Duodenal mucosa (tissue), 2 donors: Measurements from ENCODE around the gene CD81.

Experiments used
- H3K27ac ChIP-seq: one replicate; pipeline ENCODE4 v1.7.0; 2013; ENCODE audit warnings: low read depth, low read length
- H3K27me3 ChIP-seq, 2 donors: one replicate each; pipeline ENCODE4 v1.7.0; 2013; ENCODE audit warnings: low read length in 2 of 2, control low read depth in 1 of 2; ENCODE audit not compliant: insufficient read depth in 2 of 2, control insufficient read depth in 1 of 2
- H3K36me3 ChIP-seq, 2 donors: one replicate each; pipeline ENCODE4 v1.7.0; 2013; ENCODE audit warnings: low read length in 2 of 2, control low read depth in 1 of 2; ENCODE audit not compliant: insufficient read depth in 2 of 2, control insufficient read depth in 1 of 2
- H3K4me1 ChIP-seq, 2 donors: one replicate each; pipeline ENCODE4 v1.7.0; 2013; ENCODE audit warnings: low read length in 2 of 2, control low read depth in 1 of 2; ENCODE audit not compliant: insufficient read depth in 2 of 2, control insufficient read depth in 1 of 2
- H3K4me3 ChIP-seq, 2 donors: one replicate each; pipeline ENCODE4 v1.7.0; 2013; ENCODE audit warnings: low read length in 2 of 2, low read depth in 1 of 2
- H3K9ac ChIP-seq, 2 donors: one replicate each; pipeline ENCODE4 v1.7.0; 2013; ENCODE audit warnings: low read length in 2 of 2, low read depth in 1 of 2
- H3K9me3 ChIP-seq, 2 donors: one replicate each; pipeline ENCODE4 v1.7.0; 2013; ENCODE audit warnings: low read length in 2 of 2, control low read depth in 1 of 2; ENCODE audit not compliant: control insufficient read depth in 1 of 2

Gene CD81

GRCh38 chr11:2390091-2390724 lies 13.1 kb downstream of the CD81 start:
- no peaks in the 10 kb centered on the region for H3K9me3 ChIP-seq
- no peaks in the 10 kb centered on the region for H3K27me3 ChIP-seq
- peaks cover 41 to 50% of the 10 kb centered on the region in 2 donors for H3K4me1 ChIP-seq
- no peak overlapping the region for H3K27ac ChIP-seq
- H3K4me3 ChIP-seq = no peak overlapping the region
- H3K9ac ChIP-seq = no peak overlapping the region
- H3K36me3 ChIP-seq = peaks cover 3 to 10% of the 10 kb centered on the region in 2 donors

GRCh38 chr11:2390725-2391151 lies 13.6 kb downstream of the CD81 start:
- no peaks in the 10 kb centered on the region for H3K27me3 ChIP-seq
- H3K9me3 ChIP-seq = no peaks in the 10 kb centered on the region
- no peak overlapping the region for H3K27ac ChIP-seq
- H3K36me3 ChIP-seq = peaks cover 3 to 14% of the 10 kb centered on the region in 2 donors
- H3K4me1 ChIP-seq = peaks cover 37 to 45% of the 10 kb centered on the region in 2 donors
- H3K9ac ChIP-seq = no peak overlapping the region
- no peak overlapping the region for H3K4me3 ChIP-seq

GRCh38 chr11:2391181-2391975 lies 14.3 kb downstream of the CD81 start:
- H3K4me3 ChIP-seq = no peak overlapping the region
- no peaks in the 10 kb centered on the region for H3K9me3 ChIP-seq
- H3K9ac ChIP-seq = no peak overlapping the region
- no peak overlapping the region for H3K27ac ChIP-seq
- no peaks in the 10 kb centered on the region for H3K27me3 ChIP-seq
- peaks cover 30 to 38% of the 10 kb centered on the region in 2 donors for H3K4me1 ChIP-seq
- peaks cover 3 to 20% of the 10 kb centered on the region in 2 donors for H3K36me3 ChIP-seq

GRCh38 chr11:2392241-2392959 lies 15.3 kb downstream of the CD81 start:
- Histone ChIP-seq H3K4me3 (no peak overlapping the region), H3K27me3 (no peaks in the 10 kb centered on the region), H3K27ac (no peak overlapping the region), H3K4me1 (peaks cover 20 to 28% of the 10 kb centered on the region in 2 donors), H3K9ac (no peak overlapping the region), H3K9me3 (no peaks in the 10 kb centered on the region), H3K36me3 (peaks cover 6 to 27% of the 10 kb centered on the region in 2 donors)

GRCh38 chr11:2393111-2393868 lies 16.2 kb downstream of the CD81 start:
- Histone ChIP-seq H3K9me3 (no peaks in the 10 kb centered on the region), H3K27me3 (no peaks in the 10 kb centered on the region), H3K9ac (no peak overlapping the region), H3K27ac (no peak overlapping the region), H3K4me1 (peaks cover 17 to 20% of the 10 kb centered on the region in 2 donors), H3K36me3 (peaks cover 6 to 27% of the 10 kb centered on the region in 2 donors), H3K4me3 (no peak overlapping the region)

- no peak overlapping the region for H3K4me3 ChIP-seq
- no peaks in the 10 kb centered on the region for H3K9me3 ChIP-seq
- peaks cover 6 to 27% of the 10 kb centered on the region in 2 donors for H3K36me3 ChIP-seq
- H3K9ac ChIP-seq = no peak overlapping the region
- H3K27ac ChIP-seq = no peak overlapping the region
- H3K4me1 ChIP-seq = peaks cover 14 to 19% of the 10 kb centered on the region in 2 donors
- no peaks in the 10 kb centered on the region for H3K27me3 ChIP-seq
Observed at GRCh38 chr11:2393941-2394817, 17.1 kb downstream of the CD81 start.

- peaks cover 6 to 27% of the 10 kb centered on the region in 2 donors for H3K36me3 ChIP-seq
- no peak overlapping the region for H3K27ac ChIP-seq
Observed at GRCh38 chr11:2394818-2395105, 17.7 kb downstream of the CD81 start.

GRCh38 chr11:2395211-2395730 lies 18.2 kb downstream of the CD81 start:
- H3K27me3 ChIP-seq = no peaks in the 10 kb centered on the region
- H3K4me1 ChIP-seq = peaks cover 8 to 17% of the 10 kb centered on the region in 2 donors
- peaks cover 5 to 25% of the 10 kb centered on the region in 2 donors for H3K36me3 ChIP-seq
- no peak overlapping the region for H3K27ac ChIP-seq
- no peaks in the 10 kb centered on the region for H3K9me3 ChIP-seq
- no peak overlapping the region for H3K4me3 ChIP-seq
- H3K9ac ChIP-seq = no peak overlapping the region

More at GRCh38 chr11:2394818-2395105, 17.7 kb downstream of the CD81 start:
- Histone ChIP-seq H3K4me3 (no peak overlapping the region), H3K9me3 (no peaks in the 10 kb centered on the region), H3K27me3 (no peaks in the 10 kb centered on the region), H3K4me1 (peaks cover 12 to 21% of the 10 kb centered on the region in 2 donors), H3K9ac (no peak overlapping the region)

GRCh38 chr11:2395856-2396255 lies 18.7 kb downstream of the CD81 start:
- Histone ChIP-seq H3K27ac (no peak overlapping the region), H3K4me3 (no peak overlapping the region), H3K4me1 (peaks cover 5 to 15% of the 10 kb centered on the region in 2 donors), H3K9ac (no peak overlapping the region), H3K36me3 (peaks cover 3 to 22% of the 10 kb centered on the region in 2 donors), H3K9me3 (no peaks in the 10 kb centered on the region), H3K27me3 (no peaks in the 10 kb centered on the region)
